HCEC 1CT (cell line): ENCODE measurements around the gene FAM193A.
"Not testable (repeated sequence)": the region's sequence is repeated elsewhere in the genome, so short reads cannot be mapped to it uniquely, and the experiment has no call there.

Source experiments
- DNase-seq: peaks from one replicate; pipeline ENCODE4 v3.0.0-alpha.2; 2017

The FAM193A gene

DNA sequence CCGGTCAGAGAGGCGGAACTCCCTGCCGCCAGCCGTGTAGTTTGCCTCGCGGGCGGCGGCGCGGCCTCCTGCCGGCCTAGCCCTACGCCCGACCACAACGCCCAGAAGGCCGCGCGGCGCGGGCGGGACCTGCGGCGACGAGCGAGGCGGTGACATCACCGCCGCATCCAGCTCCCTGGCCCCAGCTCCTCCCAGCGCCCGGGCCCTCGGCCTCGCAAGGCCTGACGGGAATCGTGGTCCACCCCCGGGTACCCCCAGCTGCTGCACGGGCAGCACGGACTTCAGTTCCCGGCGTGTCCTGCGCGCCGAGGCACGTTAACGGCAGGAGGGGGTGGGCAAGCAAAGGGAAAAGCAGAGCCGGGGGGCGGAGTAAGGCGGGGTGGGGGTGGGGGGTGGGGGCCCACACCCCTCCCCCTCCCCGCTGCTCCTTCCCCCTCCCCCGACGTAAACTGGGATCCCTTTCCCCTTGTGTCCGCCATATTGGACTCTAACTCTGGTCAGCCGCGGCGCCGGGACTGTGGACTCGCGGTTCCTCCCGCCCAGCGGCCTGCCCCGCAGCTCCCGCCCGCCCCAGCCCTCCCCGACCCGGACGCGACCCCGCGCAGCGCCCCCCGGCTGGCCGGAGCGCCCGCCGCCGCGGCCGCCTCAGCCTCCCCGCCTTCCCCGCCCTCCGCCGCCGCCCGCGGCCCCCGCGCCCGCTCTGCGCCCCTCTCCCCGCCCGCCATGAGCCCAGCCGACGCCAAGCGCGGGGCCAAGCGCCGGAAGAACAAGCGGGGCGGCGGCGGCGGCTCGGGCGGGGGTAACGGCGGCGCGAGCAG, at the start of gene FAM193A:
FAM193A (plus strand) TSS at position 455 of the 818 bp plus-strand sequence; CDS start at position 724, 269 bp downstream.
- DNase-seq, result peak; percentile 96

DNA sequence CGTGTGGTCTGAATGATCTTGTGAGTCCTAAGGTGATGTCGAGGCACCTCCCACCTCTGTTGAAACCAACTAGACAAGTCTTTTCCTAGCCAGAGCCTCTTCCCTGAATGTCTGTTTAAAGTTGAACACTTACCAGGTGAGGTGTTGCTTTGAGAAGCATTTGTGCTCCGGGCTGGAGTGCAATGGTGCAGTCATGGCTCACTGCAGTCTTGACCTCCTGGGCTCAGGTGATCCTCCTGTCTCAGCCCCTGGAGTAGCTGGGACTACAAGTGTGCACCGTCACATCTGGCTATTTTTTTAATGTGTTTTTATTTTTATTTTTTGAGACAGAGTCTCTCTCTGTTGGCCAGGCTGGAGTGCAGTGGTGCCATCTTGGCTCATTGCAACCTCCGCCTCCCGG, 49.5 kb upstream of the FAM193A start:
- no peak for DNase-seq

- no peak for DNase-seq
Measured at GRCh38 chr4:2487632-2488031, 48.8 kb upstream of the FAM193A start.

DNA sequence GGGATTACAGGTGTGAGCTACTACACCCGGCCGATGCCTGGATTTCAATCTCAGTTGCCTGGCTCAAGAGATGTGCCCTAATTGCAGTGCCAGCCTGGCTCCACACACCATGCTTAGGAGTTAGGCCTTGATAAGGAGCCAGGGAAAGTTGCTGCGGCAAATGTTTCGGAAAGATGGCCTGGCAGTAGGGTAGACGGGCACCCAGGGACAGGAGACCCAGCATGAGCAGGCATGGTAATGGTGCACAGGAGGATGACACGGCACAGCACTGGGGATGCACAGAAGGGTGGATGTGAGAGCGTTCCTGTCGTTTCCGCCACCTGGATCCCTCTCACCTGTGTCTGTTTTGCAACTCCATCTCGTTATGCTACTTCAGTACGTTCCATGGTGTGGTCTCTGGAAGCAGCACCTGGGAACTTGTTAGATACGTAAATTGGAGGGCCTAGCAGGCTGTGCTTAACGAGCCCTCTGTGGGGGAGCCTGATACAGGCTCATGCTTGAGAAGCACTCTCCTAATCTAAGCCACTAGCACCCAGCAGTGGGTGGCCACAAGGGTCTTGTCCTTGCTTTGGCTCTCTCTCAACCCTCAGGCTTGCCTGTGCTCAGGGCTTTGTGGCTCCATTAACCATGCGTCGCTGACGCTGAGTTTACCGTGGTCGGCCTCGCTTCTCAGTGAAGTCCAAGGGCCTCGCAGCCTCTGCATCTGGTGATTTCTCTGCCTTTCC, 47.2 kb upstream of the FAM193A start:
- no peak for DNase-seq

DNA sequence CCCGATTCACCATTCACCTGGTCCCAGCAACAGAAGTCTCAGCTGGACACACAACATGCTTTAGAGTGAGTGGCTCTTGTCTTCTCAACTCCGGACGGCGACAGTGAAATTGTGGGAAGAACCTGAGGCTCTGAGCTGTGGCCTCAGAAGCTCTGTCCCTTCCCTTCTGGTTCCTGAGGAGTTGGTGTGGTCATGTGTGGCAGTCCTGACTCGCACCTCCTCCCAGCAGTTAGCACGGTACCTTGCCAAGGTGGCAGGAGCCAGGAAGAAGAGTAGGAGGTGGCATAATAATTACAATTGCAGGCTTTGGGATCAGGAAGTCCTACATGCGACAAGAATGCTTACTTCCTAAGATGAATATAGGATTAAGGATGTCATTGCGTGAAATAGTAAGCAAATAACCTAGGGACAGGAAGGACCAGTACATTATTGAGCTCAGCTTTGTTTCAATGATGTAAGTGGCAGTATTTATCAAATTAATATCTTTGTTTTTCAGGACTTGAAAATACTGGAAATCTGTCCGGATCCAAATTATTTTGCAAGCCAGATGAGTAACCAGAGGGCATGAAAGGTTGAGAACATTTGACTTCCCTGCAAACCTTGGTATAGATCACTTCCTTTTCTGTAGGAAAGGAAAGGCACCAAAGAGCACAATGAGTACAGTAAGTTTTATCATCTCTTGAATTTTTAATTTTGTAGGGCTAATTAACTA, 46.5 kb upstream of the FAM193A start:
- DNase-seq, result peak; percentile 36

GRCh38 chr4:2492970-2493369, 43.5 kb upstream of the FAM193A start:
- DNase-seq, result no peak

DNA sequence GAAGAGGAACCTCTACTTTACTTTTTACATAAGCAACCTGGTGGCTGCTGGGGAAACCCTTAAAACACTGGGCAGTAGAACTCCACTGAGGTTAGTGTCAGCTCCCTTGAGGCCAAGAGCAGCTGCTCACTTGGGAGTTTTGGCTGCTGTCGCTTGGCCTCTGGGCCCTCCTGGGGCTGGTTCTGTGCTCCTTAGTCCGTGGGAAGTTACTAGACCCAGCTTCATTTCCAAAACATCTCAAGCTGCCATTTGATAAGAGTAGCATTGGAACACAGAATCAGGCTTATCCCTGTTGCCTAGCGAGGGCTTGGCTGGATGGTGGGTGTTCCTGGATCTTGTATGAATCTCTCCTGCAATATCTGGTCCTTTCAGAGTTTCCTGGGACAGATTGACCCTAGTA, 41.5 kb upstream of the FAM193A start:
- DNase-seq, result no peak

DNA sequence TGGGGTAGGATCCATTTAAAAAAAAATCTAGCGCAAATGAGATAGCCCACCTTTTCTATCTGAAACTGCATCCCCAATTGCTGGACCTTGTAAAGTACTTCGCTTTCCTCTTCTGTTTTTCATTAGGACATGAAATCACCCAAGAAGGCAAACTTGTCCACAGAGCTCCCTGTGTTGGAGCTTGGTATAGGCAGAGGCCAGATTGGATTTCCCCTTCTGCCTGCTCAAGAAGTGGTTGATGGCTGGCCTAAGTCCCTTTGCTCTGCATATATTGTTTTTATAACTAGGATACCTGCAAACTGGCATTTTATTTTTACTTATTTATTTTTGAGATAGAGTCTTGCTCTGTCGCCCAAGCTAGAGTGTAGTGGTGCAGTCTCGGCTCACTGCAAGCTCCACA, 39.1 kb upstream of the FAM193A start:
- no peak for DNase-seq

DNA sequence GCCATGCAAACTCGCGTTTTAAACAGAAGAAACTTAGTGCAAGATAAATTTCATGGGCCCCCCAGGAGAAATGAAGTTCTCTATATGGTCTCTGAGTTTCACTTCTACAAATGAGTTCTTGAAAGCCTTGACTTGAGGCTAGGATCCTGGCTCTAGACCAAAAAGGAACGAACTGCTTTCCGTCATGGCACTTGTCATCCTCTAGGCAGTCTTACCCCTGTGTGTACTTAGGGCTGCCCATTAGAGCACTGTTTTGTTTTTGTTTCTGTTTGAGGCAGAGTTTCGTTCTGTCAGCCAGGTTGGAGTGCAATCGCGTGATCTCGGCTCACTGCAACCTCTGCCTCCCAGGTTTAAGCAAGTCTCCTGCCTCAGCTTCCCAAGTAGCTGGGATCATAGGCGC, 38.5 kb upstream of the FAM193A start:
- DNase-seq, result no peak

DNA sequence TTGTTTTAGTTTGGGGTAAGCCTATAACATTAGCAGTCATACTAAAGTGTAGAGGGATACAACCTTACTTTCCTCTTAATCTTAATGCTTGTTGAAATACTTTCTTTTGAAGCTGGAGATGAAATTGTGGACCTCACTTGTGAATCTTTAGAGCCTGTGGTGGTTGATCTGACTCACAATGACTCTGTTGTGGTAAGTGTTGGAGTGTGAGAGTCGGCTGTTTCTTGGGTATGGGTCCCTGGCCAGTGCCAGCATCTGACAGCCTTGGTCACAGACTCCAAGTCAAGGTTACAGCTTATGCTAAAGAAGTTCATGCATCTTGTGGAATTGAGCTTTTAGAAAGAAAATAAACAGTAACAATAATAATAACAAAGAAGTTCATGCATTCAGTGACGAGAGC, 35.9 kb upstream of the FAM193A start:
- DNase-seq, result no peak

GRCh38 chr4:2501034-2501594, 35.3 kb upstream of the FAM193A start:
- DNase-seq, result no peak

GRCh38 chr4:2503809-2504208, 32.6 kb upstream of the FAM193A start:
- DNase-seq, result no peak

DNA sequence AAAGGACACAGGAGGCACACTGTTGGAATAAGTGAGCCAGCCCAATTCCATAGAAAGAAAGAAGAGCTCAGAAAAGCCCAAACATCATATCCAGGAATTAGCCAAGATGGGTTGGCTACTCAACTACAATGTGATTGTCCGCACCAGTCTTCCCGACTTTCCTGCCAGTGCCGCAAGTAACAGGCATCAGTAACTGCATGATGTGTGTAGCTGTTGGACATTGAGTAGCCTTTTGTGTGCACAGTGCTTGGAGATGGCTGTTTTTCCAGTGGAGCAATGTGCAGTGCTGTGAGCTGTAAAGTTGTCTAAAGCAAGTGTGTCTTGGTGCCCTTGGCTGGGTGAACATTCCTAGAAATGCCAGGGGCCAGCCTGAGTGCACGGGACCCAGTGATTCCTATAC, 29.2 kb upstream of the FAM193A start:
- DNase-seq, result no peak

DNA sequence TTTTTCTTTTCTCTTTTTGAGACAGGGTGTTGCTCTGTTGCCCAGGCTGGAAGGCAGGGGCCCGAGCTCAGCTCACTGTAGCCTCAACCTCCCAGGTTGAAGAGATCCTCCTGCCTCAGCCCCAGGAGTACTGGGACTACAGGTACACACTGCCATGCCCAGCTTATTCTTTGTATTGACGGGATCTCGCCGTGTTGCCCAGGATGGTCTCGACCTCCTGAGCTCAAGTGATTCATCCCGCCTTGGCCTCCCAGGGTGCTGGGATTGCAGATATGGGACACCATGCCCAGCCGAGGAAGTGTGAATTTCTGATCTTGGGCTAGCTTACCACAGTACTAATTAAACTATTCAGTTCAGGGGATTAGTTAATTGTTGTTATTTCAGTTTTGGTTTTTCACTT, 28.6 kb upstream of the FAM193A start:
- DNase-seq, result no peak

DNA sequence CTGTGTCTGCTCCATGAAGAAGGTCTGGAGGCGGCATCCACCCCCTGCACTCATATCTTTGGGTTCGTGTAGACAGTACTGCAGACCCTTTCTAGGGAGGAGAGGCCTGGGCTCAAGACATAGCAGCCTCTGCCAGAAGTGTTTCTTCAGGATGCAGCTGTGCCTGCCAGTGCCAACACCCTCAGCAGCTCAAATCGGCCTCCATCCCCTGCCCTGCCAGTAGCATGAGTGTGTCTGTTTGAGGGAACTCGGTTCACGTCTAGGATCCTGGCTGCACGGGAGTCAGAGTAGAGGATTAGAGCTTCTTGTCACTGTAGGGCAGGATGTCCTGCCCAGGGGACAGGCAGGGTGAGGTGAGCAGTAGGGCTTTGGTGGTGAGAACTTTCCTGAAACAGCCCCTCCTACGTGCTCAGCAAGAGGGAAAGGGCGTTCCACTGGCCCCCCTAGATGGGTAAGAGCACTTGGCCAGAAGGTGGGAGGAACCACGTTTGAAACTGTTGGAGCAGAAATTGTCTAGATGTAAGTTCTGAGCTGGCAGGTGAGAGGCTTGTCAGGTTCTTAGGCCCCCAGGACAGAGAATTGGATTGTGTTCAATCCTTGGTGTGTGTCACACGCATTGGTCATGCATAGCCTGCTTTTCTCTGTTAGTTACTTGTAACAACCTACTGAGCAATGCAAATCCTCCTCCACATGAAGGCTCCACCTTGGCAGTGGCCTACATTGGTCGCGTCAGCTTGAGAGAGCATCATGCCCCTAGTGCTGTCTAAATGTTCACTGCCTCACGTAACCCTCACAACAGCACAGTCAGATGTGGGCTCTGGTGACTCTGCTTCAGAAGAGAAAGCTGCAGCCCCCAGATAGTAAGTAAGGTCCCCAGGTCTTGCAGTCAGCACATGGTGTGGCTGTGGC, 25.8 kb upstream of the FAM193A start:
- DNase-seq, result no peak

DNA sequence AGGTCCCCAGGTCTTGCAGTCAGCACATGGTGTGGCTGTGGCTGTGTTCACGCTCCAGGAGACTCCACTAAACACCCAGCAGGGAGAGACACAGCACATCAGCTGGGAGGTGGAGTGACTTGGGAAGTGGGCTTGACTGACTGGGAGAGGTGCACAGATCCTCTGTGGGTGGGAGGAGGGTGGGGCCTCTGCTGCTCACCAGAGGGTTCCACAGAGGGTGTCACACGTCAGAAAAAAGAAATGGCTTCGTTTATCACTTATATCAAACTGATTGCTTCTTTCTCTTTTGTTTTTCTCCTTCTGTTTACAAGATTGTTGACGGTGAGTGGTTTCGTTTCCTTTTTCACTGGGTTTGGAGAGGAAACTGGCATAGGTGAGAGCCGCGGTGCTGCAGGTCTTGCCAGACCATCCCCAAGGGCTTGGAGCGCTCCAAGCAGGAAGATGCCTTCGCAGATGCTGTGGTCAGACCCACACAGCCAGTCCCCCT, 24.8 kb upstream of the FAM193A start:
- DNase-seq, result no peak

DNA sequence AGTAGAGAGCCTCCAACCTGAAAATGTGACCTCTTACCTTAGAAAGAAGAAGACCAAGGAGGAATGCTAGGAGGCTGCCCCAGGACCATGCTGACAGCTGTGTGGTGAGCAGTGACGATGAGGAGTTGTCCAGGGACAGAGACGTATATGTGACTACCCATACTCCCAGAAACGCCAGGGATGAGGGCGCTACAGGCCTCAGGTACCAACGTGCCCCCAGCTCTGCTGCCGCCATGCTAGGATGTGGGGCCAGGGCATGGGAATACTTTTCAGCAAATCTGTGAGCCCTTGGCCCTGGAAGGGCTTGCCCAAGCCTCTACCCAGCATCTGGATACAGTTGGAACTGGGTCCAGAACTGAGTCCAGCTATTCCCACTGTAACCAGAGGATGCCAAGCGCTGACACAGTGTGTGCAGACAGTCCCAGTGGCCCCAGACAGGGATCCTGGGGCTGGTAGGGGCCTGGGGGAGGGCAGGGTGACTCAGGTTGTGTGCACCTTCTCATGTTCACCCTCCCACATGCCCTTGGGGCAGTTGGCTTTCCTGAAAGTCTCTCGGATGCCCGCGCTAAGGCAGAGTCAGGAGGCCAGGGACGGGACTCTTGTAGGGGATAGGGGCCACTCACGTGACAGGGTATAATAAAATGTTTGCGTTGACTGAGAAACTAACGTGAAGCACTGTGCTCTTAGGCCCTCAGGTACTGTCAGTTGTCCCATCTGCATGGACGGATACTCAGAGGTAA, 23.9 kb upstream of the FAM193A start:
- DNase-seq, result no peak

- not testable (repeated sequence) for DNase-seq
Measured at GRCh38 chr4:2514193-2514592, 22.3 kb upstream of the FAM193A start.

DNA sequence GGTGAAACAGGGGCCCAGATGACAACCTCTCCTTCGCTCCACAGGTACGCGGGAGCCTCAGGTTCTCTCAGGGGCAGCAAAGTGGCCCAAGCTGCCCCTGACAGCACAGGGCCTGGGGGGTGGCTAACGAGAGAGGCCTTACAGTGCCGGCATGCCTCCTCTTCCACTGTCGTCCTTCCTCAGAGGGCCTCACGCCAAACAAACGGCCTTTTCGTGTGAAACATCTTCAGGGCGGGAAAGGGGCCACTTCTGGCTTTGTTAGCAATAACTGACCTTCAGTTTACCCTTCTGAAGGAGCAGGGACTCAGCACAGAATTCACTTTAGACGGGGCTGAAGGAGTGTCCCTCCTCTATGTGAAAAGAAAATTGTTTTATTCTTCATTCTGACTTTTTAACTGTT, 21.5 kb upstream of the FAM193A start:
- DNase-seq, result not testable (repeated sequence)

DNA sequence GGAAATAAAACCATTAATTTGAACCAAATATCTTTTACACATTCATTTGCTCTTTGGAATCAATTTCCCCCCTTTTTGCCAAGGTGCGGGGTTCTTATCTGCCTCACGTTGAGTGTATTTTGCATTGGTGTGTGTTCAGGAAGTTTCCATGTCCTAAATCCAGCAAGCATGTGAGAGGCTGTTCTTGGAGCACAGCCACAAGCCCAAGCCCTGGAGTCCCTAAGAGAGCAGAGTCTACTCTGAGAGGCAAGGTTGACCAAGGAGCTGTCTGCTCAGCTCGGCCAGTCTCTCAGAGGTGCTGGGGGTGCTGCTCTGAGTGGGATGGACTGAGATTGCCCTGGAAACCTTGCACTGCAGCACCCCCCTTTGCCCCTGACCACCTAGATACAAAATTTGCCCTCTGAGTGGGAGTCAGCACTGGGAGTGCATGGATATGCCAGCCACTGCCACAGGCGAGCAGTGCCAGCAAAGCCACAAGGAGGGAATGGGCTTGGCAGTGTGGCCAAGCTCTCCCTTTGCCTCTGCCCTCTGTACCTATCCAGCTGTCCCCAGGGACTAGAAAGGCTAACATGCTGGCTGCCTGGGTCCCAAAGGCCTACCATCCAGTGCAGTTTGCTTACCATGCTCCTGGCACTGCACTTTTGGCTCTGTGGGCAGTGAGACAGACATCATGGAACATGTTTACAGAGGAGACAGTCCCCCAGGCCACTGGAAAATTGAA, 20.5 kb upstream of the FAM193A start:
- DNase-seq, result no peak

GRCh38 chr4:2516635-2517034, 19.8 kb upstream of the FAM193A start:
- DNase-seq, result no peak
